ENCODE data around the gene PTPN14.

Gene PTPN14

GRCh38 chr1:214520544-214521165 lies 30.7 kb downstream of the PTPN14 start:
- DNase-seq (ENCODE audit: extremely low spot score): peak; percentile 62
- no peak for TF ChIP-seq NFRKB (IDR thresholded peaks at IDR 0.05)
- no peak for TF ChIP-seq FOXK2 (IDR thresholded peaks at IDR 0.05)
- no peak for TF ChIP-seq BHLHE40 (IDR thresholded peaks at IDR 0.05; ENCODE audit: borderline replicate concordance)
- TF ChIP-seq ZNF384 (IDR thresholded peaks at IDR 0.05): peak; percentile 74
- no peak for TF ChIP-seq SUZ12 (IDR thresholded peaks at IDR 0.05)
- TF ChIP-seq ELF4 (IDR thresholded peaks at IDR 0.05): no peak
- peak; percentile 65; the same call in 1 of the 2 replicates for TF ChIP-seq L3MBTL2 (conservative IDR thresholded peaks at IDR 0.05)
- peak; percentile 95 for TF ChIP-seq LEF1 (IDR thresholded peaks at IDR 0.05; ENCODE audit: borderline replicate concordance)
- TF ChIP-seq TARDBP (IDR thresholded peaks at IDR 0.05): peak; percentile 78
- peak; percentile 91 for TF ChIP-seq FOXA1 (IDR thresholded peaks at IDR 0.05)
- TF ChIP-seq HDGF (IDR thresholded peaks at IDR 0.05; ENCODE audit: borderline replicate concordance): no peak
- TF ChIP-seq CTBP1 (IDR thresholded peaks at IDR 0.05; ENCODE audit: borderline replicate concordance): peak; percentile 100
- peak; percentile 95 for TF ChIP-seq ARNT (IDR thresholded peaks at IDR 0.05)
- TF ChIP-seq, protein P1, sequence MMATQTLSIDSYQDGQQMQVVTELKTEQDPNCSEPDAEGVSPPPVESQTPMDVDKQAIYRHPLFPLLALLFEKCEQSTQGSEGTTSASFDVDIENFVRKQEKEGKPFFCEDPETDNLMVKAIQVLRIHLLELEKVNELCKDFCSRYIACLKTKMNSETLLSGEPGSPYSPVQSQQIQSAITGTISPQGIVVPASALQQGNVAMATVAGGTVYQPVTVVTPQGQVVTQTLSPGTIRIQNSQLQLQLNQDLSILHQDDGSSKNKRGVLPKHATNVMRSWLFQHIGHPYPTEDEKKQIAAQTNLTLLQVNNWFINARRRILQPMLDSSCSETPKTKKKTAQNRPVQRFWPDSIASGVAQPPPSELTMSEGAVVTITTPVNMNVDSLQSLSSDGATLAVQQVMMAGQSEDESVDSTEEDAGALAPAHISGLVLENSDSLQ (IDR thresholded peaks at IDR 0.05): peak; percentile 94
- TF ChIP-seq SP1 (IDR thresholded peaks at IDR 0.05): no peak
- TF ChIP-seq FOXM1 (IDR thresholded peaks at IDR 0.05; ENCODE audit: borderline replicate concordance): peak; percentile 91
- ChIA-PET POLR2A (interaction anchor here (1.1 kb wide), 1 partner anchor 31 kb away, joined by 3 read pairs; the partner anchor contains the start of gene PTPN14), CTCF (no interaction called here)

GRCh38 chr1:214518361-214518760 lies 33.0 kb downstream of the PTPN14 start:
- POLR2A ChIA-PET: no interaction called here
- no peak for DNase-seq (ENCODE audit: extremely low spot score)
- TF ChIP-seq L3MBTL2 (conservative IDR thresholded peaks at IDR 0.05) (no peak), LEF1 (IDR thresholded peaks at IDR 0.05; ENCODE audit: borderline replicate concordance) (no peak), CTBP1 (IDR thresholded peaks at IDR 0.05; ENCODE audit: borderline replicate concordance) (no peak), TARDBP (IDR thresholded peaks at IDR 0.05) (no peak), ARNT (IDR thresholded peaks at IDR 0.05) (no peak), NFRKB (IDR thresholded peaks at IDR 0.05) (no peak), HDGF (IDR thresholded peaks at IDR 0.05; ENCODE audit: borderline replicate concordance) (no peak)
- TF ChIP-seq, protein P1 (IDR thresholded peaks at IDR 0.05): no peak
- CTCF ChIA-PET: interaction anchor here (1.0 kb wide), 1 partner anchor 187 kb away, joined by 3 read pairs; no protein-coding TSS in a partner anchor

GRCh38 chr1:214516434-214517326 lies 34.7 kb downstream of the PTPN14 start:
- no peak for TF ChIP-seq SP1 (IDR thresholded peaks at IDR 0.05)
- TF ChIP-seq BHLHE40 (IDR thresholded peaks at IDR 0.05; ENCODE audit: borderline replicate concordance): no peak
- TF ChIP-seq HDGF (IDR thresholded peaks at IDR 0.05; ENCODE audit: borderline replicate concordance): no peak
- TF ChIP-seq LEF1 (IDR thresholded peaks at IDR 0.05; ENCODE audit: borderline replicate concordance): no peak
- TF ChIP-seq FOXM1 (IDR thresholded peaks at IDR 0.05; ENCODE audit: borderline replicate concordance): no peak
- TF ChIP-seq, protein P1 (IDR thresholded peaks at IDR 0.05): no peak
- TF ChIP-seq L3MBTL2 (conservative IDR thresholded peaks at IDR 0.05): no peak
- no peak for TF ChIP-seq CTBP1 (IDR thresholded peaks at IDR 0.05; ENCODE audit: borderline replicate concordance)
- no peak for TF ChIP-seq TARDBP (IDR thresholded peaks at IDR 0.05)
- no peak for TF ChIP-seq FOXK2 (IDR thresholded peaks at IDR 0.05)
- no peak for TF ChIP-seq ARNT (IDR thresholded peaks at IDR 0.05)
- ChIA-PET POLR2A (interaction anchor here (1.5 kb wide), 1 partner anchor 66 kb away, joined by 3 read pairs; no protein-coding TSS in a partner anchor), CTCF (interaction anchor here (0.7 kb wide), 1 partner anchor 1011 kb away, joined by 4 read pairs; no protein-coding TSS in a partner anchor)
- DNase-seq (ENCODE audit: extremely low spot score): no peak

- TF ChIP-seq CTBP1 (IDR thresholded peaks at IDR 0.05; ENCODE audit: borderline replicate concordance) (no peak), SP1 (IDR thresholded peaks at IDR 0.05) (no peak), HDGF (IDR thresholded peaks at IDR 0.05; ENCODE audit: borderline replicate concordance) (no peak), ARNT (IDR thresholded peaks at IDR 0.05) (no peak), FOXK2 (IDR thresholded peaks at IDR 0.05) (no peak), TARDBP (IDR thresholded peaks at IDR 0.05) (no peak), ELF4 (IDR thresholded peaks at IDR 0.05) (no peak), ZNF384 (IDR thresholded peaks at IDR 0.05) (no peak), L3MBTL2 (conservative IDR thresholded peaks at IDR 0.05) (no peak), FOXM1 (IDR thresholded peaks at IDR 0.05; ENCODE audit: borderline replicate concordance) (no peak), NFRKB (IDR thresholded peaks at IDR 0.05) (no peak), BHLHE40 (IDR thresholded peaks at IDR 0.05; ENCODE audit: borderline replicate concordance) (no peak), FOXA1 (IDR thresholded peaks at IDR 0.05) (no peak), LEF1 (IDR thresholded peaks at IDR 0.05; ENCODE audit: borderline replicate concordance) (no peak)
- TF ChIP-seq, protein P1 (IDR thresholded peaks at IDR 0.05): no peak
- ChIA-PET POLR2A (no interaction called here), CTCF (no interaction called here)
- DNase-seq (ENCODE audit: extremely low spot score): no peak
These were observed 35.6 kb downstream of the PTPN14 start for GRCh38 chr1:214515544-214516433.
